GM21381 (cell line): ENCODE measurements around the gene CELF1.

Experiments
- ATAC-seq: cut with Tn5 transposase; IDR thresholded peaks from one replicate; pipeline ENCODE4 v1.9.1; 2021; ENCODE audit warnings: mild to moderate bottlenecking, moderate library complexity; ENCODE audit not compliant: unreplicated experiment

The CELF1 gene

DNA sequence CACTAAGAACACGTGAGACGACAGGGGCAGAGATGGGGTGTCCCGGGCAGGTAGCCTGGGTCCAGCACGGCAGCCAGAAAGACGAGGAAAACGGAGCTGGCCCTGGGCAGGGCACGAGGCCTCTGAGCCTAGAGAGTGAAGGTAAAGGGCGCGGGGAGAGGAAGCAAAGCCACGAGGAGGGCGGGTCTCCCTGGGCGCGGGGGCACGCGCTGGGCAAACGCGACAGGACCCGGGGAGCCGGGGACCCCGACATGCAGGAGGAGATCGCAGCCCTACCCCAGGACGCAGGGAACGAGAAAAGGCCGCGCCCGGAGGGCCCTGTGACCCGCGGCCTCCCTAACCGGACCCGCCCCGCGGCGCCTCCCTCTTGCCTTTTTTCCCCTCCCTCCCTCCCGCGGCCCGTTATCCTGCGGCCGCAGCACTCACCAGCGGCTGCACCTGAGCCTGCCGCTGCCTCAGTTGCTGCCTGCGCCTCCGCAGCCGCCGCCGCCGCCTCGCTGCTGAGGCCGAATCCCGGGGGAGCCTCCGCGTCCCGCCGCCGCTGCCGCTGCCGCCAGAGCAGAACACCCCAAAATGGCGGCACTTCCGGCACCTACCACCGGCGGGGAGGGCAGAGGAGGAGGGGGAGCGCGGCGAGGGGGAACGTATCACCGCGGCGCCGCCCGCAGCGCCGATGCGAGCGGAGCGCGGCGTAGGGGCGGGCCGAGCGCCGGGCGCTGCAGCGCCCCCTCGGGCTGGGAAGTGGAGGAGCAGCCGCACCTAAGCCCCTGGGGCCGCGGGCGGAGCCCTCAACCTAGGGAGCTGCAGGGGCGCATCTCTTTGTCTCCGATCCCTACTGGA, at the start of gene CELF1:
CELF1 (minus strand) TSS at position 567 of the 840 bp plus-strand sequence. CDS start 53,609 bp downstream, outside the sequence.
- peak; percentile 90 for ATAC-seq

DNA sequence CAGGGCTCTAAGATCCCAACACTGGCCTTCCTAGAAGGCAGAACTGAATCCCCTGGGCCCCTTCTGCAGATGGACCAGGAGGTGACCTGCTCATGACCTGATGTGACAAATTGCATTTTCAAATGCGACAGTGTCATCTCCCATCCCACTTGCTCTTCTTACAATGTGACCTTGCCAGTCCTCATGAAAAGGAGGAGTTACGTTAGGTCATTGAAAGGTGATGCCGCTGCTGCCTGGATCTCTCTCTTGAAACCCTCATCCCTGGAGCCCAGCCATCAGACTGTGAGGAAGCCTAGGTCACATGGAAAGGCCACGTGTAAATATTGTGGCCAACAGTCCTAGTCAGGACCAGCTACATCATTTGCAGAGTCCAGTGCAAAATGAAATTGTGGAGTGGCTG, 47.0 kb upstream of the CELF1 start:
- no peak for ATAC-seq

DNA sequence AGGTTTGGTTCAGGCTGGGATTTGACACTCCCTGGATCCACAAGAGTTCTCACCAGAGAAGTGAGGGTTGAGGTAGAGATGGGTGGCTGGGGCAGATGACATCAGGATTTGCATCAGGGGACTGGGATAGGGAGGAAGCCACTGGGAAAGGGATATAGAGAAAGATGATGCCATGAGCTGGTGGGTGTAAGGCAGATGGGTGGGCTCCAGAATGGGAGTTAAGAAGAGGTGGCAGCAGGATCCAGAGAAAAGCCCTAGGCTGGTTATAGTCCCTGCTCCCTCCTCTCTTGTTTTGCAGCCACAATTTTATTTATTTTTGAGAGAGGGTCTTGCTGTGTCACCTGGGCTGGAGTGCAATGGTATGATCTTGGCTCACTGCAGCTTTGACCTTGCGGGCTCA, 43.0 kb upstream of the CELF1 start:
- ATAC-seq: no peak

DNA sequence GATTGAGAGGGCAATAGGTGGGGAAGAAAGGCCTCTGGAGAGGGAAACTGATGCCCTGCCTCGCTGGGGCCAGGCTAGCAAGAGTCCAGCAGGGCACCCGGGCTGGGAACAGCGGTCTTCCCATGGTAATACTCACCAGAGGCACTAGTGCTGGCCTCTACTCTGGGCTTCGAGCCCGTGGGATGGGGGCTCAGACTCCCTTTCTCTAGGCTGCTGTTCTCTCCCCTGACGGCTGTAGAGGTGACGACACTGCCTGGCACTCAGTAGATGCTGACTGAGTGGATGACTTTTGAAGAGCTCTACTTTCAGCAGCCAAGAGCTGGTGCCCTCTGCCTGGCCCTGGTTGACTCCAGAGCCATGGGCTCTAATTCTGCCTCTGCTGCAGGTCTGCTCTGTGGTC, 42.1 kb upstream of the CELF1 start:
- ATAC-seq: no peak

DNA sequence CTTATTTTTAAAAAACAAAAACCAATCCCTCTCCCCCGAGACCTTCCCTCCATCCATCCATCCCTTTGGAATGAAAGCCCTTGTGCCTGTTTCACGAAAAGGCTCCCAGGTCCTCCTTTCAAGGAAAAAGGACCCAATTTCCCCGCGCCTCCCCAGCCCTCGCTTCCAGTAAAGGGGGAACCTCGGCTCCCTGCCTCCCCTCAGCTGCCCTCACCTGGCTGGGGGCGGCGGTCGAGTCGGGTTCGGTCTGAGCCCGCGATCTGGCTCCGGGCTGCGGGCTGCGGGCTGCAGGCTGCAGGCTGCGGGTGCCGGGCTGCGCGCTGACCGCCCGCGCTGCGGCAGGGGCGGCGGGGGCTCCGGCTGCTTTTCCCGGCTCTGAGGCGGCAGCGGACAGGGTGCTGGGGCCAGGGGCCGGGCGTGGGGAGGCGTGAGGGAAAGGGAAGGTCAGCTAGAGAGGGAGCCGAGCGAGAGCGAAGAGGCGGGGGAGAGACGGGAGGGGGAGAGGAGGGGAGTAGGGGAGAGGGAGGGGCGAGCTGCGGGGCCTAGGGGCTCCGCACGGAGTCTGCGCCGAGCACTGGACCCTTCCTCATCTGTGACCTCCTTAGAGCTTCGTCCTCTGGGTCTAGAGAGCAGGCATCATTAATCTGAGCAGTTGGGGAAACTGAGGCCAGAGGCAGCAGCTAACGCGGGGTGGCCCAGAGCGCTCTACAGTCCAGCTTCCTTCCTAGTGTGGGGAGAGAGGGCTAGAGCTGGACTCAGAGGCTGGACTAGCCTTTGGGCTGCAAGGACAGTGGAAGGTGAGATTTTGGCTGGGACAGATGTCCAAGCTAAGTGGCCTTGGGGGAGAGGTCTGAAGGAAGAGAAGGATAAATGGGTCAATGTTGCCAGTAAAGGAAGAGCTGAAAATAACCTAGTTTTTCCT, 41.3 kb upstream of the CELF1 start, which contains the start of gene C1QTNF4:
C1QTNF4 (minus strand) TSS at position 478 of the 922 bp plus-strand sequence. CDS start 3,601 bp downstream, outside the sequence.
- no peak for ATAC-seq

DNA sequence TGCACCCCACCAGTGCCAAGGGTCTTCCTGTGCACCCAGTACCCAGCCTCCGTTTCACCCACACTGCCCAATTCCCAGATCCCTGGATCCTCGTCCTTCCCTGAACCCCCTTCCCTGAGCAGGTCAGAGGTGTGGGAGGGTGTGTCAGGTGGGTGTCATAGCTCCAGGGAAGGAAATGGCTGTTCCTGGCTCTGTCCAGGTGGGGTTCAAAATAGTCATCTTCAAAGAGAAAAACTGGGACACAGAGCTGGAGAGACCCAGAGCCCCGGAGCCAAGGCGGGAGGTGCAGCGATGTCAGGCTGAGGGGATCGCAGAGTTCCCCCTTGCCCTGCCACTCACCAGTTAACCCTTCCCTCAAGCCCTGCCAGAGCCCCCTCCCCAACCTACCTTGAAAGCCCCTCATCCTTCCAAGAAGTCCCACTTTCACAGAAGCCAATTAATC, 40.6 kb upstream of the CELF1 start:
- ATAC-seq: no peak

DNA sequence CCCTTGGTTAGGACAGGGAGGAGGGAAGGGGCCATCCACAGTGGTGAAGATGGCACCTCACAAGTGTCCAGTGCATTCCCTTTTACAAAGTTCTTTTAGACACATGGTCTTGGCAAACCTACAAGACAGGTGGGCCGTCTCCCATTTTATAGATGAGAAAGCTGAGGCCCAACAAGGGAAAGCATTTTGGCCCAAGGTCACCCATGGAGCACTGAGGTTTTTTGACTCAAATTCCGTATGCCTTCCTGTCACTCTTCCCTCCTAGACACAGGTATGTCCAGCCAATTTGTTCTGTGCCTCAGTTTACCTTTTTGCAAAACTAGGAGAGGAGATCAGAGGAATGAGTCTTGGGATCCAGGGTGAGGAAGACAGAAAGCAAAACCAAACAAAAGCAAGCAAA, 40.0 kb upstream of the CELF1 start:
- ATAC-seq: no peak

DNA sequence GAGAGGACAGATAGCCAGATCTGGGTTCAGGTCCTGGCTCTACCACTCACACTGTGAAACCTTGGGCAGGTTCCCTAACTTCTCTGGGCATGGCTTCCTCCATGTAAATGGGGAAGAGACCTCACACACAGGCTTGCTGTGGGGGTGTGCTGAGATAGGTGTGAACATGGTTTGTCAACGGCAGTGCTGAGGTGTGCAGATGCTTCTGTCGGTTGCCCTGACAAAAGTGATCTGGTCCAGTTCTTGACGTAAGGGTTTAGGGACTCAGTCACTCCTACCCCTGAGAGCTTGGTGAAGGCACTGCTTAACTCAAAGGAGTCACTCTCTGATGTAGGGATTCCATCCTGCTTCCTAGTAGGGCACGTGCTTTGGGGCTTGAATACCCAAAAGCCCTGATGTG, 39.3 kb upstream of the CELF1 start:
- ATAC-seq: no peak

DNA sequence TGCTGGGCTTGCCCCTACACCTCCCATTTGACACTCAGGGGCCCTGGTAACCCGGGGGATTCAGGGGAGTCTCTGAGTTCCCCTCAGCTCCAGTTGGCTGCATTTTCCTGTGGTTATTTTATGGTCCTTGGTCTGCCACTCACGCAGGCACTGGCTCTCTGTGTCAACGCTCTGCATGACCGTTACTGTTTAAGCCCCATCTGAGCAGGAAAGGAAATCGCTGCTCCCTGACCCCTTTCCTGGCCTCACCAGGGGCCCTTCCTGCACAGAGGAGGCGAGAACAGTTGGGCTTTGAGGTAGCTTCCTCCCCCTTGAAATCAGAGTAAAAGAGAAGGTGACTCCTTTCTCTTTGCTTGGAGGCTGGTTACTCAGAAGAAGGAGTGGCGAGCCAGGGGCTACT, 38.8 kb upstream of the CELF1 start:
- no peak for ATAC-seq

DNA sequence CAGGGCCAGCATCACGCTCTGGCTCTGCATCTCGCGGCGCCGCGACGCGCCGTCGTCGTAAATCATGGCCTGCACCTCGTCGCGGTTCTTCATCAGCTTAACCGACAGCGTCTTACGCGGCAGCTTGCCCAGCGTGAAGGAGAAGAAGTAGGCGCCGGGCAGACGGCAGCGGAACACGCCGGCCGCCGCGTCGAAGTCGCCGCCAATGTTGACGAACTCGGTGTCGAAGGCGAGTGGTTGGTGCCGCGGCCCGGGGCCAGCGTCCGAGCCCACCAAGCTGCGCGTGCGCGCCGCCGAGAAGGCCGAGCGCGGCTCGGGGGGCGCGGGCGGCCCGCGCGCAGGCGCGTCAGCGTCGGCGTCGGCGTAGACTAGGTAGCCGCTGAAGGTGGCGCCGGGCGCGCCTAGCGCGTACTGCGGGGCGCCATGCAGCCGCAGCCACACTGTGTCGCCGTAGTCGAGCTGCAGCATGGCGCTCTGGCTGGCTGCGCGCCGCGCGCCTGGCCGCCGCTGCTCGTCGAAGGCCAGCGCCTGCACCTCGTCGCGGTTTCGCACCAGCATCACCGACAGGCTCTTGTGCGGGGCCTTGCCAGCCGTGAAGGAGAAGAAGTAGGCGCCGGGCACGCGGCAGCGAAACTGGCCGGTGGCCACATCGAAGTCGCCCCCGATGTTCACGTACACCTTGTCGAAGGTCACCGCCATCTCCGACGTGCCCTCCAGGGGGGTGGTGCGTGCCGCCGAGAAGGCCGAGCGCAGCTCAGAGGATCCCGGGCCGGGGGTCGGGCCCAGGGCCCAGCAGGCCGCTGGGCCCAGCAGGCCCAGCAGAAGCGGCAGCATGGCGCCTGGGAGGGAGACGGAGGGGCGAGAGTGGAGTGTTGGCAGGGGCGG, 37.3 kb upstream of the CELF1 start:
- ATAC-seq: no peak

DNA sequence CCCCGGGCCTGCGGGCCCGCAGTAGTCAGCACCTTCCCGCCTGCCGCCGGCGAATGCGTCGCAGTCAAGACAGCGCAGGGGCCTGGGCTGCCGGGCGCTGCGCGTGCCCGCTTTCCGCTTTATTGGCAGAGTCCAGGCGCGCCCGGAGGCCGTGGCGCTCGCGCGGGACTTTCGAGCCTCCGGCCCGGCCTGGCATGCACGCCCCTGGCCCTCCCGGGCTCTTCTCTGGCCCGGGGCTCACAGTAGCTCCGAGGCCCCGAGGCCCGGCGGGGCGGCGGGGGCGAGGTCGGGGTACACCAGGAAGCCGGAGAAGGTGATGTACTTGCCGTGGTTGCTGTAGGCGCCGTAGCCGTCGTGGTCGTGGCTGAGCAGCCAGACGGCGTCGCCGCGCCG, 36.6 kb upstream of the CELF1 start:
- no peak for ATAC-seq

DNA sequence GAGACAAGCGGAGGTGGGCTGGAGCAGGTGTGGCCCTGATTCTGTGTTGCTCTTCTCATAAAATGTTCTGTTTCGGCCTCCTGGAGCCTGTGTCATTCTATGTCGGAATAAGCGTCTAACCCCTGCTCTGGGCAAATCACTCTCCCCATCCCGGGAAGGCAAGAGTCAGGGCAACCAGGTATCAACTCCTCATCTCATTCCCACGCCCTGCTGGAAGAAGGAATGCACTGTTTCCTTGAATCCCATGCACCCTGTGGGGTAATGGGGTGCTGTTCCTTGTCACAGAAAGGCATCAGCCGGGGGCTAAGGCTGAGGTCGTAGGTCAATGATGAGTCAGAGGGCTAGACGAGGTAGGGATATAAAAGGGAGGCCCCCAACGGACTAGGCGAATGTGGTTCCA, 36.2 kb upstream of the CELF1 start:
- no peak for ATAC-seq

DNA sequence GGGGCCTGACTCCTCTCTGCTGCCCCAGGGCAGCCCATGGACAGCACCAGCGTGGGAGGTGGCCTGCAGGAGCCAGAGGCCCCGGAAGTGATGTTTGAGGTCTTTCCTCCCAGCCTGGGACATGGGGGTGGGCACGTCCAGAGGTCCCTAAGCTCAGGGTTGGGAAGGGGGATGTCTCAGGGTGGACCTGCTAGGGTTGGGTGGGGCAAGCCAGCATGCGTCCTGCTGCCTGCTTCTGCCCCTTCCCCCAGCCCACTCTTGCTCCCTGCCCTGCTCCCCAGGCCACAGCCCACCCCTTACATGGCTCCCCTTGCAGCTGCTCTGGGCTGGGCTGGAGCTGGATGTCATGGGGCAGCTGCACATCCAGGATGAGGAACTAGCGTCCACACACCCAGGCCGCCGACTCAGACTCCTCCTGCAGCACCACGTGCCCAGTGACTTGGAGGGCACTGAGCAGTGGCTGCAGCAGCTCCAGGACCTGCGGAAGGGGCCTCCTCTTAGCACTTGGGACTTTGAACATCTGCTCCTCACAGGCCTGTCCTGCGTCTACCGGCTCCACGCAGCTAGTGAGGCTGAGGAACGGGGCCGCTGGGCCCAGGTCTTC, 34.9 kb upstream of the CELF1 start:
- no peak for ATAC-seq

DNA sequence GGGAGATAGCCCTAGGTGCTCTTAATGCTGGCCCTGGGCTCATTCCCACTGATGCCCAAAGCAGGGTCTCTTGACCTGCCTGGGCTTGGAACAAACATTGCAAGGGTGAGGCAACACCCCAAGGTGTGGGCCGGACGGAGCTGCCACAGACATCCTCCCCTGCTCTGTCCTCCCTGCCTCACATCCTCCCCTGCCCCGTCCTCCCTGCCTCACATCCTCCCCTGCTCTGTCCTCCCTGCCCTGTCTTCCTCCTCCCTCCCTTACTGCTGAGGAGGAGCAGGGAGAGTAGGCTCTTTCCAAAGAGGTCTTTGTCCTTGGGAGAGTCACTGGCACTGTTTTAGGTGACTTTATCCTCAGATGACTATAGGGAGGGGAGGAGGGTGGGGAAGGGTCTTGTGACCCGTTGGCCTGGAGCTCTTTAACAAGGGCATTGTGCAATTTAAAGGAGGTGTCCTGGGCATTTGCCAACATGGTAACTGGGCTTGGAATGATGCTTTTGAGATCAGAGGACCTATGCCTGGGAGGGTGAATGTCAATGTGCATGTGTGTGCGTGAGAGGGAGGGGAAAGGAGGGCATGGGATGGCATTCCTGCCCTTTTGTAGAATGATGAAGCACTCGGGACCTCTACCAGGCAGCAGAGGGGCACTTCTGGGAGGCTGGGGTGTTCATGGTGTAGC, 34.2 kb upstream of the CELF1 start:
- no peak for ATAC-seq

DNA sequence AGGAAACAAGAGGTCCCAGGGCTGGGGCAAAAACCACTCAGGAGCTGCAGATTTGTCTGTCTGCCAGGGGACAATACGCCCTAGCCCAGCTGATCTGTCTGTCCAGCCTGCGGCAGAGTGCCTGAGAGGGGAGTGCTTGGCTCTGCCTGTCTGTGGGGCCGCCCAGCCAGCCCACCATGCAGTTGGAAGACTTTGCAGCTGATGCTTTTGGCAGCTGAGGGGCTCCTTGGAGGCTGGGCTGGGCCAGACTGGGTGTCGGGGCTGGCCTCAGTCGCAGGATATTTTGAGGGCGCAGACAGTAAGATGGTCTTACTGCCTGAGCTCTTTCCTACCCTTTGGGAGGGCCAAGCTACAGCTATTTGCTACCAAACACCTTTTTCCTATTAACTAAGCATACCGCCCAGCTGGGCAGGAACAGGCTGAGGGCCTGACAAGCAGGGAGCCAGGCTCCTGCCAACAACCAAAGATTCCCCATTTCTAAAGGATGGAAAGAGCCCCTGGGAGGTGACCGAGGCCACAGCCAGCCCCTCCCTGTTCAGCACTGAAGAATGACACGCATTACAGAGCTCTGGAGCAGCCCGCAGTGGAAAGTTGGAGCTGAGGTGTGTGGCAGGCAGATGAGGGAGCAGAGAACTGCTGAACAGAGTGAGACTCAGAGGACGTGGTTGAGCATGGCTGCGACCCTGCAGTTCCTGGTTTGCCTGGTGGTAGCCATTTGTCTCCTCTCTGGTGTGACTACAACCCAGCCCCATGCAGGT, 33.3 kb upstream of the CELF1 start, which contains the start of gene FAM180B:
FAM180B (plus strand) TSS at position 581 of the 758 bp plus-strand sequence; CDS start at position 672, 91 bp downstream.
- no peak for ATAC-seq

DNA sequence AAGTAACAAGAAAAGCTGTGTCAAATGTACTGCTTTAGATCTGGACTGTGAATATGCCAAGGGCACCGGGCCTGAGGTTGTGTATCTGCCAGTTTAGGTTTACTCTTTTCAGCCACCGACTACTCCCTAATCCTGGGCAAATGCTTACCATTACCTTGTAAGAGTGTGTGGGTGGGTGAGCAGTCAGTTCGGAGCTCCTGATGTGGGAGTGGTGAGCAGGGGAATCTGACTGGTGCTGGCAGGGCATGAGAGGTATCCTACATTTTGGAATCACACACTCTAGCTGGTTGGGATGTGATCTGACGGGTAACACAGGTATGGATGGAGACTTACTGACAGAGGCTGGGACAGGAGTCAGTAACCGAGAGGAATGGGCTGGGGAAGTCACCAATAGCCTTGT, 30.9 kb upstream of the CELF1 start:
- no peak for ATAC-seq

DNA sequence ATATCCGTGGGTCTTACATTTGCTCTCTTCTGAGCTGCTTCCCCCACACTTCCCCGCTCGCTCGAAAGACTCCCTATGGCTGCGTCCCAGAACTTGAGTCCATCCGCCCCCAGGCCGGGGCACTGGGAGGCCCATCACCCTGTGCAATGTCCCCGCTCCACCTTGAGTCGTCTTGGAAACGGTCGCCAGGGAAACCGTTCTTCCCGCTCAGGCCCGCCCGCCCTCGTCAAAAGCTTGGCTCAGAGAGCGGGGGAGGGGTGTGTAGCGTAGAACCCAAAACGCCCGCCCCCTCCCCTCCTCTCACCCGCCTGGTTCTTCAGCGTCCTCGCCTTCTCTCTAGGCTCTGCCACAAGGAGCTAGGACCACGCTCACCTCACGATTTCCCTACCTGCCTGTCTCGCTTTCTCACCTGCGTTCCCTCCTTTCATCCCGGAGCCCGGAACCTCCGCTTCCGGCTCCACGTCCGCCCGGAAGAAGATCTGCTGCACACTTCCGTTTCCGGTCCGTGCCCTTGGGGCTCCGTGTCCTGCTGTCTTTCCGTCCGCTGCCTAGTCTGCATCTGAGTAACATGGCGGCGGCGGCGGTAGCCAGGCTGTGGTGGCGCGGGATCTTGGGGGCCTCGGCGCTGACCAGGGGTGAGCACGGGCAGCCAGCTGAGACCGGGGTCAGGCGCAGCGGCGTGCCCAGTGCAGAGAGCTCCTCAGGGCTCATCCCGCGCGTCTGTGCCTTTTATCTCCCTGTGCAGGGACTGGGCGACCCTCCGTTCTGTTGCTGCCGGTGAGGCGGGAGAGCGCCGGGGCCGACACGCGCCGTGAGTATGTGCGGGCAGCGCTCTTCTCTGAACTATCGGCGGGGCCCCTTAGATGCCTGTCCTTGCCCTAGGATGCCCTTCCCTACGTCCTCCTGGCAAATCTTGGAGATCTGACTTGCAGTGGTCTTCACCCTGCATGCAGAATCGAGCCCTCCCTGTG, 25.9 kb upstream of the CELF1 start, which contains the start of the genes KBTBD4 and NDUFS3:
KBTBD4 (minus strand) TSS at position 447 of the 971 bp plus-strand sequence; CDS start at position 428, 19 bp downstream.
NDUFS3 (plus strand) TSS at position 551 of the 971 bp plus-strand sequence; CDS start at position 569, 18 bp downstream.
- ATAC-seq: peak; percentile 92
